Measurements from ENCODE around the gene TMEM253.
A peak's percentile ranks its signal among the peaks of the same experiment; 100 is the strongest.

Gene TMEM253

GRCh38 chr14:21075719-21076437 lies 25.0 kb upstream of the TMEM253 start:
- Mint-ChIP-seq H3K4me1 (ENCODE audit: low read depth in 2 of 2) (peaks cover 9 to 12% of the 10 kb centered on the region in 2 donors), H3K27me3 (peaks cover 34 to 66% of the 10 kb centered on the region in 2 donors), H3K9me3 (no peaks in the 10 kb centered on the region), H3K36me3 (ENCODE audit: insufficient read depth) (peaks cover 3% of the 10 kb centered on the region), H3K4me3 (no peak overlapping the region), H3K27ac (peak overlapping the region in 1 of 2 donors; percentile 3)
- no peak for ATAC-seq (replicated peaks)
- no peak for DNase-seq

- no peaks in the 10 kb centered on the region for H3K4me1 Mint-ChIP-seq (ENCODE audit: low read depth in 2 of 2)
Observed at GRCh38 chr14:21077672-21078071, 23.2 kb upstream of the TMEM253 start.

GRCh38 chr14:21078287-21078686 lies 22.6 kb upstream of the TMEM253 start:
- ATAC-seq (replicated peaks) (no peak), DNase-seq (no peak)
- no peak overlapping the region for H3K4me3 Mint-ChIP-seq
- no peaks in the 10 kb centered on the region for H3K9me3 Mint-ChIP-seq
- no peaks in the 10 kb centered on the region for H3K4me1 Mint-ChIP-seq (ENCODE audit: low read depth in 2 of 2)
- H3K36me3 Mint-ChIP-seq (ENCODE audit: insufficient read depth), result no peaks in the 10 kb centered on the region
- H3K27me3 Mint-ChIP-seq, result peaks cover 12 to 42% of the 10 kb centered on the region in 2 donors
- no peak overlapping the region for H3K27ac Mint-ChIP-seq

More at GRCh38 chr14:21077672-21078071, 23.2 kb upstream of the TMEM253 start:
- no peak overlapping the region for H3K27ac Mint-ChIP-seq
- no peaks in the 10 kb centered on the region for H3K9me3 Mint-ChIP-seq
- ATAC-seq (replicated peaks) (no peak), DNase-seq (no peak)
- H3K27me3 Mint-ChIP-seq, result peaks cover 18 to 48% of the 10 kb centered on the region in 2 donors
- no peak overlapping the region for H3K4me3 Mint-ChIP-seq
- peaks cover under 1% of the 10 kb centered on the region for H3K36me3 Mint-ChIP-seq (ENCODE audit: insufficient read depth)

- Mint-ChIP-seq H3K27me3 (peaks cover 7 to 37% of the 10 kb centered on the region in 2 donors), H3K9me3 (no peaks in the 10 kb centered on the region), H3K27ac (peak overlapping the region in 1 of 2 donors; percentile 21), H3K4me1 (ENCODE audit: low read depth in 2 of 2) (no peaks in the 10 kb centered on the region), H3K36me3 (ENCODE audit: insufficient read depth) (no peaks in the 10 kb centered on the region), H3K4me3 (no peak overlapping the region)
- no peak for DNase-seq
- ATAC-seq (replicated peaks), result no peak
Observed at GRCh38 chr14:21078726-21079125, 22.1 kb upstream of the TMEM253 start.

GRCh38 chr14:21081521-21082142 lies 19.2 kb upstream of the TMEM253 start:
- ATAC-seq (replicated peaks) (no peak), DNase-seq (no peak)
- Mint-ChIP-seq H3K27ac (no peak overlapping the region), H3K4me3 (no peak overlapping the region), H3K4me1 (ENCODE audit: low read depth in 2 of 2) (peaks cover 3% of the 10 kb centered on the region in 2 donors), H3K9me3 (no peaks in the 10 kb centered on the region), H3K27me3 (peaks cover 0 to 26% of the 10 kb centered on the region in 2 donors), H3K36me3 (ENCODE audit: insufficient read depth) (peaks cover 4% of the 10 kb centered on the region)

- Mint-ChIP-seq H3K4me1 (ENCODE audit: low read depth in 2 of 2) (peaks cover 12 to 13% of the 10 kb centered on the region in 2 donors), H3K36me3 (ENCODE audit: insufficient read depth) (peaks cover 18% of the 10 kb centered on the region)
Observed at GRCh38 chr14:21083565-21084325, 17.1 kb upstream of the TMEM253 start.

GRCh38 chr14:21084396-21084795 lies 16.5 kb upstream of the TMEM253 start:
- ATAC-seq (replicated peaks) (no peak), DNase-seq (no peak)
- Mint-ChIP-seq H3K27me3 (peaks cover 0 to 11% of the 10 kb centered on the region in 2 donors), H3K4me1 (ENCODE audit: low read depth in 2 of 2) (peaks cover 12 to 18% of the 10 kb centered on the region in 2 donors), H3K4me3 (no peak overlapping the region), H3K9me3 (no peaks in the 10 kb centered on the region), H3K27ac (peak overlapping the region in 1 of 2 donors; percentile 72), H3K36me3 (ENCODE audit: insufficient read depth) (peaks cover 18% of the 10 kb centered on the region)

More at GRCh38 chr14:21083565-21084325, 17.1 kb upstream of the TMEM253 start:
- Mint-ChIP-seq H3K9me3 (no peaks in the 10 kb centered on the region), H3K27me3 (peaks cover 0 to 14% of the 10 kb centered on the region in 2 donors), H3K4me3 (no peak overlapping the region), H3K27ac (peak overlapping the region; percentile 72 to 78)
- no peak for DNase-seq
- ATAC-seq (replicated peaks), result no peak

GRCh38 chr14:21084998-21085853 lies 15.6 kb upstream of the TMEM253 start:
- Mint-ChIP-seq H3K27me3 (peaks cover 0 to 5% of the 10 kb centered on the region in 2 donors), H3K4me3 (no peak overlapping the region), H3K27ac (peak overlapping the region; percentile 95 to 97), H3K9me3 (no peaks in the 10 kb centered on the region), H3K36me3 (ENCODE audit: insufficient read depth) (peaks cover 18% of the 10 kb centered on the region), H3K4me1 (ENCODE audit: low read depth in 2 of 2) (peaks cover 12 to 18% of the 10 kb centered on the region in 2 donors)
- DNase-seq (no peak), ATAC-seq (replicated peaks) (no peak)

- DNase-seq, result no peak
- Mint-ChIP-seq H3K27me3 (no peaks in the 10 kb centered on the region), H3K4me1 (ENCODE audit: low read depth in 2 of 2) (peaks cover 12 to 18% of the 10 kb centered on the region in 2 donors), H3K27ac (peak overlapping the region; percentile 95 to 97), H3K4me3 (no peak overlapping the region), H3K36me3 (ENCODE audit: insufficient read depth) (peaks cover 25% of the 10 kb centered on the region), H3K9me3 (no peaks in the 10 kb centered on the region)
- ATAC-seq (replicated peaks), result no peak
Observed at GRCh38 chr14:21086908-21087293, 14.0 kb upstream of the TMEM253 start.

- H3K4me1 Mint-ChIP-seq (ENCODE audit: low read depth in 2 of 2), result peaks cover 13 to 20% of the 10 kb centered on the region in 2 donors
- H3K4me3 Mint-ChIP-seq, result no peak overlapping the region
- H3K36me3 Mint-ChIP-seq (ENCODE audit: insufficient read depth), result peaks cover 25% of the 10 kb centered on the region
- H3K27me3 Mint-ChIP-seq, result no peaks in the 10 kb centered on the region
- H3K27ac Mint-ChIP-seq, result peak overlapping the region; percentile 95 to 97
- peak; percentile 87 for ATAC-seq (replicated peaks)
- H3K9me3 Mint-ChIP-seq, result no peaks in the 10 kb centered on the region
- peak; percentile 68 to 81 (median 75) for DNase-seq
Observed at GRCh38 chr14:21087294-21088091, 13.4 kb upstream of the TMEM253 start.

GRCh38 chr14:21088687-21089086 lies 12.2 kb upstream of the TMEM253 start:
- Mint-ChIP-seq H3K27ac (peak overlapping the region; percentile 95 to 97), H3K9me3 (no peaks in the 10 kb centered on the region), H3K27me3 (no peaks in the 10 kb centered on the region), H3K4me1 (ENCODE audit: low read depth in 2 of 2) (peaks cover 18 to 25% of the 10 kb centered on the region in 2 donors), H3K36me3 (ENCODE audit: insufficient read depth) (peaks cover 29% of the 10 kb centered on the region), H3K4me3 (no peak overlapping the region)
- ATAC-seq (replicated peaks), result no peak
- DNase-seq, result no peak

GRCh38 chr14:21089271-21089670 lies 11.6 kb upstream of the TMEM253 start:
- H3K4me3 Mint-ChIP-seq, result no peak overlapping the region
- H3K9me3 Mint-ChIP-seq, result no peaks in the 10 kb centered on the region
- H3K27ac Mint-ChIP-seq, result peak overlapping the region; percentile 95 to 97
- H3K4me1 Mint-ChIP-seq (ENCODE audit: low read depth in 2 of 2), result peaks cover 18 to 25% of the 10 kb centered on the region in 2 donors
- peaks cover 29% of the 10 kb centered on the region for H3K36me3 Mint-ChIP-seq (ENCODE audit: insufficient read depth)
- no peak for ATAC-seq (replicated peaks)
- no peak for DNase-seq
- H3K27me3 Mint-ChIP-seq, result no peaks in the 10 kb centered on the region

Measured in effector memory CD8-positive, alpha-beta T cell (primary cell).